SIG-M5 treated with dmso at 0.1 percent for 504 hours (cell line): ENCODE results near the gene ENDOU.

ENCODE experiments used
- DNase-seq: peaks from one replicate; lab custom pipeline; 2025; ENCODE audit not compliant: unreplicated experiment; lab: John Stamatoyannopoulos, UW

ENDOU gene

DNA sequence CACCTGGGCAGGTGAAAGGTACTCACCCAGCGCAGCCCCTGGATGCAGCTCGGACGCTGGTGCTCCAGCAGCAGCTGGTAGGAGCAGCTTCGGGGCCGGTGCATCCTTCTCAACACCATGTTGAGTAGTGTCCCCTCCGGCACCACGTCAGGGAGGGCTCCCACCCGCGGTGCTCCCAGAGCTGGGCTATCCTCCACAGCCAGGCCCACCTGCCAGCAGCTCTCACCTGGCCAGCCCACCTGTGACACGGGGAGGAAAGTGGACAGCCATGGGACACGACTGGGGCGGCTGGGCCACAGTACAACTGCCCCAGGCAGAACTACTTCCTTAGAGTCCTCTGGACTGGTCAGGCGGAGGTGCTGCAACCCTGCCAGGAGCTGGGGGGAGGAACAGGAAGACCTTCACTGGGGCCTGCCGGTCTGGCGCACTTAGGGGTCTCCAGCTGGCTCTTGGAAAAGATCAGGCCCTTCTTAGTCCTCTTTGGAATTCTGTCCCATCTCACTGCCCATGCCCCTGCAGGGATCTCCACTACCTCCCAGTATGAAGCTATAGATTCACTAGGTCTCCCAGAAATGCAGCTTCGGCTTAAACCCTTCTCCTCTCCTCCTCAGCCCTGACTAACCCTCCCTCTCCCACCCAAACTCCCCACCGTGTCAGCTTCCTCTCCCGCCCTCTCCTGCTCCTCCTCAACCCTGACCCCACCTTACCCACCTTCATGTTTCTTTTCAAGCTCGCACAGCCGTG is 32.7 kb upstream of the ENDOU start:
- no peak for DNase-seq

DNA sequence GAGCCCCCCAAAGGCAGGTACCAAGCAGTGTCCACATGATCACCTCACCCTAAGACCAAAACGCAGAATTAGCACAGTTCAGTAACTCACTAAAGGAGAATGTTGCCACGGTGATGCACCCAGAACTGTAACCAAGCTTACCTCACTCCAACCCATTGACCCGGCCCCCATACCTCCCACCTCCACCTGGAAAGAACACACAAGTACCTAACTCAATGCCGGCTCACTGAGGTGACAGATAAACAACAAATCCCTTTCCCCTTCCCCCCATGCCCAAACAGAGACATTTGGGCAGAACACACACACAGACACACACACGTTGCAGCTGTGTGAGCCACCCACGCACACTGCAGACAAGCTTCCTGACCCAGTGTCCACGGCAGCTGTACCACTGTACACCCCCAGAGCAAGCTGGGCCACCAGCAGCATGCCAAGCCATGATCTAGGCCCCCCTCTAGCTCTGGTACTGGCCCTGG is 32.1 kb upstream of the ENDOU start:
- DNase-seq, result no peak

DNA sequence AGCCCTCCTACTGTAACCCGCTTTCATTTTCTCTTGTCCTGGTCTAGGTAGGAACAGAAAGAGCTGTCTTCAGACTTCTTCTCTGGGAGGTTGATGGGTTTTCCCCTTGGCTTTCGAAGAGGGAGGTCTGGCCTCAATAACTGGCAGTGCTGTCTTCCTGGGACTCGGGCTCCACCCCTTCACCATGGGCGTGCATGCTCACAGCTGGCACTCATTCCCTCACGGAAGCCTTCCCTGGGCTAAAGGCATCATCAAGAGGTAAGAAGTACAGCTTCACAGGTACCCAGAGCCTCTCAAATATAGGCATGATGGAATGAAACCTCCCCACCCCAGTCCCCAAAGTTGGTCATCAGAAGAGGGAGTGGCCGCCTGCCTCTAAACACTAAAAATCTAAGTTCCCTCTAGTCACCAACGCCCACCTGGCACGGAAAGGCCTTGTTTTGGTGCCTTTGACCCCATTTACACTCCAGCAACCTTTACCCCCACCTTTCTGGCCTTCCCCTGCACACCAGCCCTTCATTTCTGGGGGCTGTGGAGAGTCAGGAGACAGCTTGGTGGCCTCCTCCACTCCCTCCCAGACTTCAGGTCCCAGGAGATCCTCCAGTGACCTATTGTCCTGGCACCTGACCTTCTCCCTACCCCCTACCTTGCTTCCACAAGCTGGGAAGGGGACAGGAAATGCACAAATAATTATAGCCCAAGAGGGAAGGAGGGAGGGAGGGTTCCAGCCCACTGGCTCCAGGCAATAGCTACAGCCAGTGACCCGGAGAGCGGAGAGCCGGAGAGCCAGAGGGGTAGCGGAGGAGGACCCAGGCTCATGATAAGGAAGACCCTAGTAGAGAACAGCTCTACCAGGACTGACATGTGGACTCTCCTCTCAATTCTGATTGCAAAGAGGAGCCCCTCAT is 30.6 kb upstream of the ENDOU start:
- no peak for DNase-seq

DNA sequence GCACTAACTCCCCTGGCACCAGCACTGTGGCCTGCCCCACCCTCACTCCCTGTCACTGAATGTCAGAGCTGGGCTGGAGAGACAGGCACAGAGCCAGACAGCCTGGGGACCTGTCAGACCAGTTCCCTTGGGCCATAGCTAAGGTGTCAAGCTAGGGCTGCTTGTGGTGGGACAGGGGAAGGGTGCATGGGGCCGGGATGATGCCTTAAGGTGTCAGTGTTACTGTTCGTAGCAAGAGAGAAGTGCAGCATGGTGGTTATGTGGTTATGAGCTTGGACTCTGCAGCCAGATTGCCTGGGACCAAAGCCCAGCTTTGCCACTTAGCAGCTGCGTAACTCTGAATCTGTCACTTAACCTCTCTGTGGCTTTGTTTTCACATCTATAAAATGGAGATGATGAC is 29.6 kb upstream of the ENDOU start:
- no peak for DNase-seq

DNA sequence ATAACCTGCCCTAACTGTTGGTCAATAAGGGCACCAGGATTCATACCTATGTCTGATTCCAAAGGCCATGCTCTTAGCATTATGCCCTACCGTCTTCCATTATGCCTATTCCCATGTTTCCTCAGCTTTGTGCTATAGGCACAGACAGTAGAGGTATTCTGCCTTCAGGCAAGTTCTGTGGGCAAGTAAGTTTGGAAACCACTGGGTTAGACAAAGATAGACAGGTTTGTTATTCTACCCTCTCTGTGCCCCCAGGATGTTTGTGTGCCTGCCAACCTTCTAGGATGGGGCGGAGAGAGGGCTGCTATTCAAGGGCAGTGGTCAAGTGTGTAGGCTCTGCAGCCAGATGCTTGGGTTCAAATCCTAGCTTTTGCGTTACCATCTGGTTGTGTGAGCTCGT is 28.8 kb upstream of the ENDOU start:
- DNase-seq, result no peak

DNA sequence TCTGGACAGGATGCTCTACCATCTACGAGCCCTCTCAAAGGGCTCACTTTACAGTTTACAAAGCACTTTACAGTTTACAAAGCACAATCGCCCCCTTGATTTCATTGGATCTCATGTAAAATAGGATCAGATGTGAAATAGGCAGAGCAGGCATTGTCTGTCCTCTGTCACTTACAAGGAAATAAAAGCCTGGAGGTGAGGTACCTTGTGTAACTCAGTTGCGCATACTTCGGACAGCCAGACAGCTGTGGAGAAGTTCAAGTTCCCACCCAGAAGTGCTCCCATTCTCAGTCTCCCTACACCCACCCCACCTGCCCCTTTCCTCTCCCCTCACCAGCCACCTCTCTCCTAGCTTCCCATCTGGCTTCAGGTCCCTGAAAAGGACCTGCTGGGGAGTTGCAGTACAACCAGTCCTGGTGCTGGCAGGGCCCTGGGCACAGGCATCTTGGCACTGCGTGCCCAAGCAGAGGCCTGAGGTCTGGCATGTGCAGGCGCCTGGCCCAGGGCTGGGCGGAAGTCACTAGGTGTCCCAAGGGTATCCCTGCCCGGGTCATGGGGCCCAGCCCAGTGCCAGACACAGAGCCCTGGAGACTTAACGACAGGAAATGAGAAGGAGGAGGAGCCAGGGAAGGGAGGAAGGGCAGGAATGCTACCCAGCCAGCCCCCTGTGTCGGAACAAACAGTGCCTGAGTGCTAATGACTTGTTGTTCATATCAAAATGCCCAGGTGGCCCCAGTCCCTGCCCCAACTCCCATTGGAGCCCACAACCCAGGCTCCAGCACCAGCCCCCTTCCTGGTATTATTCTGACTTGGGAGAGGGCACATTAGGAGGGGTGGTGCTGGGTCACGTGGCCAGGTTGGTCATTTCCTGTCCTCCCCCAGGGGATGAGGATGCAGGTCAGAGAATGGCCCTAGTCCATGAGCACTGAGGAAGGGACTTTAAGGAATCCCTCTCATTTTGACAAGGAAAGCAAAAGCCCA is 28.0 kb upstream of the ENDOU start:
- no peak for DNase-seq

DNA sequence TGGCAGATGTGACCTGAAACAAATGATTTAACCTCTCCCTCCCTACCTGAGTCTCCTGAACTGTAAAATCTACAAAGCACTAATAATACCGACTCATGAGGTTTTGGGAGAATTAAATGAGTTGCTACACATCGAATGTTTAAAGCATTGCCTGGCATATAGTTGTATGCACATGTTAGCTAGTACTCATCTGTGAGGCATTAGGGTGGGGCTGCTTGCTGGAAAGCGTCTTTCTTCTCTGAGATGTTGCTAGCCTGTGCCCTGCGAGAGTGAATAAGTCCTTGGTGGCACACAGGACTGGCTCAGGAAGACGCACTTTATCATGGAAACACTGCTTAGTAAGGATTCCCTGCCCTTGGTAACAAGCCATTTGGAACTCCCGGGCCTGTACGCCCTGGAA is 27.3 kb upstream of the ENDOU start:
- DNase-seq, result no peak

DNA sequence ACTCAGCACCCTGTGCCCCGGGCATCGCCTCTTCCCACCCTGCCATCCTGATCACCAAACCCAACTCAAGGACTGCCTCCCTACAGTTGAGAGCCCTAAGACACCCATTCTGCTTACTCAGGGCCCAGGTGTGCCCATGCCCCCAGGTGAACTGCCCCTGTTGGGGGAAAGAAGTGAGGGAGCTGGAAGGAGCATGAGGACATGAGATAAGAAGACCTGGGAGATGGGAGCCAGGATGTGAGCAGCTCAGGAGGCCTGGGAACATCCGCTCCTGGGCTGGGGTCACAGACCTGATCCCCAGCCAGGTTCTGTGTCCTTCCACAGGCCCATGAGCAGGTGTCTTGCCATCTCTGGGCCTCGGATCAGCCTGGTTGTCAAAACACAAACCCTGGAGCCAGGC is 26.8 kb upstream of the ENDOU start:
- no peak for DNase-seq

DNA sequence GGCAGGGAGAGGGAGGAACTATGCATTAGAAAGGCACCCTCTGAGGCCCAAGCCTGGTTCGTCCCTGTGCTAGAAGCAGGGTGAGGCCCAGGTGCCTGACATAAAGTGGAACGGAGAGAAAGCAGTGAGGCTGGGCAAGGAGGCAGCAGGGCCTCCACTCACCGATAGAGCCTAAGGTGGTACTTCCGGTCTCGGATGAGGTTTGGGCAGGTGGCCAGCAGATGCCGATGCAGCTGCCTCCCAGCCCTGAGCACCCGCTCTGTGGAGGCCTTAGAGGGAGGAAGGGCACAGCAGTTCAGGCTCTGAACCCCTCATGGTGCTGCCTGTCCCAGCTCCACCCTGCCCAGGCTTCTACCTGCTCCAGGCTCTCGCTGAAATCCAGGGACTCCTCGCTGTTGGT is 26.3 kb upstream of the ENDOU start:
- no peak for DNase-seq

DNA sequence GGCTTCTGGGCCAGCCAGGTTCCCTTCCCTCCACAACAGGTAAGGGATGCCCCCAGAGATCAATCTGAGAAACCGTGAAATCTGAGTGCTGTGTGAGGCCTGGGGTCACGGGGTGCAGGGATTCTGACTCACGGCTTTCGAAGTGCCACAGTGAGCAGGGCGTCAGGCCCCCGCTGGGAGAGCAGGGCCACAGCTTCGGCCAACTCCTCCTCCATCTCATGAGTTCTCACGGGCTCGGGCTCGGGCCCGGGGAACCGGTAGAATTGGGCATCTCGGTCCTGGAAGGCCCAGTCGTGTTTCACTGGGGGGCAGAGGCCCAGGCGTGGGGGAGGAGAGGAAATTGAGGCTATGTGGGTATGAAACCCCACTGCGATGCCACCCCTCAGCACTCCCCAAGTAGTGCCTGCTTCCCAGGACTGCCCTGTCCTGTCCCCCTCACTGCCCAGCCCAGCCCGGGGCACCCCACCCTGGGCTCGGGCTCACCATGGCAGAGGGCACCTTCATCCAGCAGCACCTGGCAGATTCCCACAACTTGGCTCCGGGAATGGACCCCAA is 25.7 kb upstream of the ENDOU start:
- no peak for DNase-seq

DNA sequence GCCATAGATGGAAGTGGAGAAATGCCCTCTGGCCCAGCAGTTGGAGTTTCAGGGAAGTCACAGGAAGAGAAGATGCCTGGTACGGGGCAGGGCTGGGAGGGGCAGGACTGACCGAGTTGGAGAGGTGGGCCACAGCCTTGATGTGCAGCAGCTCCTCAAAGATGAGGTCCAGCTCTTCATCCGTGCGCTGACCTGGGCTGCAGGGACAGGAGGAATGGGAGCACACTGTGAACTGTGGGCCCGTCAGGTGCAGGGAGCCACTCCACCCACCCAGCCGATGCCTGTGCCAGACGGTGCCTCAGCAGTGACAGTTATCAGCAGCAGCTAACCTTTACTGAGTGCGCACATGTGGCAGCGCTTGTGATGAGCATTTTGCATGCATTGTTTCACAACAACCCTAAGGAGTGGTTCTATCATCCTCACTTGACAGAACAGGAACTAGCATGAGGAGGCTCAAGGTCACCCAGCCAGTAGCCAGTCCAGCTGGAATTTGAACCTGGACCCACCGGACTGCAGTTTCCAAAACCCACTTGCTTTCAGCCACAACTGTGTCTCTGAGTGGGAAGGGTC is 25.0 kb upstream of the ENDOU start:
- peak; percentile 37 for DNase-seq

DNA sequence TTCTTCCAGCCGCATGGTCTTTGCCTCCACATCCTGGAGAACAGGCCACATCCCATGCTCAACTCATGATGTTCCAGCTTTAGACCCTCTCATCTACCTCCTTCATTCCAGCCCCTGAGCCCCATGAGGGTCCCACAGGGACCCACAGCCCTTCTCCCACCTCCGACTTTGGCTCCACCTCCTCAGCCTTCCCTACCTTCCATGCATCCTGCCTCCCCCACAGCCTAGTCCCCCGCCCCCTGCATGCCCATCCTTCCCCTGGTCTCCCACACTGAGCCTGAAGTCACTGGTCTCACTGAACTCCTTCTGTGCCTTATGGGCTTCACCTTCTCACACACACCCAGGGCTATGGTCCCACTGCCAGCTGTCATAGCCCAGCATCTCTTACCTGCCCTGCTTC is 23.6 kb upstream of the ENDOU start:
- no peak for DNase-seq

DNA sequence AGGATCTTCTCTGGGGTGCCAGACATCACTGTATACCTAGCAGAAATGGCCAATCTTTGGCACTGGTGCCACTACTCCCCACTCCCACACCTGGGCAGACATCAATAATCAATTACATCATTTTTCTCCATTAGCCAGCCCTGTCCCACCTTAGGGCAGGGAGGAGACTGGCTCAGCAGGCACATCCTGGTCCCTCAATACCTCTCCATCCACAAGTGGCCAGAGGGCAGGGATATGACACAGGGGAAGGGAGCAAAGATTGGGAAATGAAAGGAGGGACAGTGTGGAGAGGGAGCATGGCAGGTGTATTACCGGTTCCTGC is 23.2 kb upstream of the ENDOU start:
- no peak for DNase-seq

DNA sequence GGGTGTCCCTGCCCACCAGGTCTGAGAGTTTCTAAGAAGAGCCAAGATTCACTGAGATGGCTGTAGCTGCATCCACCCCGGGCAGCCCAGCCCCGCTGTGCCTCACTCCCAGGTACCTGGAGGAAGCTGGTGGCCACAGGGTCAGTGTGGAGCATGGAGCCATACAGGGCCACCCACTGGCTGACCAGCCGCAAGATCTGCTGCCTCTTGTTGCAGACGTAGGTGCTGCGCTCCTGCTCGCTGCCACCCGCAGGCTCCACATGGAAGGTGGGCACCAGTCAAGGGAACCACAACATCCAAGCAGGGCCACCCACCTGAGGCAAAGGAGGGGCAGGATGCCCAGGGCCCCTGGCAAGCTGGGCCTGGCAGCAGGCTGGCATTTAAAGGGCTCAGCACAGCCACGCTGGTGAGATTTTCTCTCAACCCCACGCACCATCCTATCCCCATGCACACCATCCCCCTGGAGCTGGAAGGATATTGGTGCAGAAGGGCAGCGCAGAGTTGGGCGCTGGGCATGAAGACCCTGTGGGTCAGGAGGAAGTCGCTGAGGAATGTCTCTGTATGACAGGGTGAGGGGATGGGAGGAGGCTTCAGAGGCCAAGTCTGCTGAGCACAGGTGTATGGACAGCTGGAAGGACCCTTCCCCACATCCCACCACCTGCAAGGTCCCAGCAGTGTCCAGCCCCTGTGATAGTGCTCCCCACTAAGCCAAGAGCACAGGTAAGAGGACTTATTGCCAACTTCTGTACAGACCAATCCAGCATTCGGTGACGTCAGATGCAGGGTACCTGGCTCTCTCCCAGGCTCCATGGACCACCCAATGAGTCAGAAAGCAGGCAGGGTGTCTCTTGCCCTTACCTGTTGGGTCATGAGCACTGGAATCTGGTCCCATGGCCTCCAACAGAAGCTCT is 22.6 kb upstream of the ENDOU start:
- no peak for DNase-seq

DNA sequence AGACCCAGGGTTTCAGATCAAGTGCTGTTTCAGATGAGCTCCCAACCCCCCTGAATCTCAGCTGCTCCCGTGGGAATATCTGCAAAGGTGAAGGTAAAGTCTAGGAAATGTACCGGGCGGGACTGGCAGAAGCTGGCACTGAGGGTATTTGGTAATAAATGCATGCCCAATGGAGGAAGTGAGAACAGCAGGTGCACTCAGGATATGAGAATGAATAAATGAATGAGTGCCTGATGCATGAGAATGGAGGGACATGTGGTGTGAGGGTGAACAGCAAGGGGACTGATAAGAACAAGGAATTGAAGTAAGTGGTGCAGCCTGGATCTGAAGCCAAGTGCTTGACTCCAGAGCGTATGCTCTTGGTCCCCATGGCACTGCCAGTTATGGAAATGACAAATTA is 21.8 kb upstream of the ENDOU start:
- DNase-seq, result no peak

DNA sequence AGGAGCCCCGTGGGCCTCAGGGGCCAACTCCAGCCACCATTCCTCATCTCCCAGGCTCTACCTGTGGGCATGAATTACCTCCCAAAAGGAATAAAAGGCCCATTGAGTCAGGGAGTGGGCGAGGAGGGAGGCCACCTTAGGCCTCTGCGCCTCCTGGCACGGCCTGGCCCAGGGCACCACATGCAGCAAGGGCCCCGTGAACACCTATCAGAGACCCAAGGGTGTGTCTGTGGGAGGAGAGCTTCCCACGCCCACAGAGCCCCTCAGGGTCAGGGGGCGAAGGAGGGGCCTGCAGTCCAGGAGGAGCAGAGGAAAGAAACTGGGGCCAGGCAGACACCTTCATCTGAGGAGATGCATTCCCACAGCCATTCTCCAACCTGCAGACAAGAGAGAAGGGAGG is 21.2 kb upstream of the ENDOU start:
- no peak for DNase-seq

DNA sequence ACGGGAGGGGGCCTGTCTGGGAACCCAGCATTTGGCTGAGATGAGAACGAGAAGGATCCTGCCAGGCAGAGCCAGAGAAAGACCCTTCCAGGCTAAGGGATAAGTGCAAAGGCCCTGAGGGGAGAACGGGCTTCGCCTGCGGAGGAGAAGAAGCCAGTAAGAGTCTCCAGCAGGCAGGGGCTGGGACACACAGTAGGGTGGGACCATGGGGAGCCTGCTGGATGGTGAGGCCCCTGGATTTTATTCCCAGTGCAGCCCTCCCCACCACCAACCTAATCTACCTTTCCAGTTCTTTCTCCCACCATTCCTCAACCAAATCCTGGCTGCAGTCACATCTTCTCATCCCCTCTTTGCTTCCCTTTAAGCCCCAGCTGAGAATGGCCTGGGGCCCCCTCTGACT is 20.8 kb upstream of the ENDOU start:
- no peak for DNase-seq

DNA sequence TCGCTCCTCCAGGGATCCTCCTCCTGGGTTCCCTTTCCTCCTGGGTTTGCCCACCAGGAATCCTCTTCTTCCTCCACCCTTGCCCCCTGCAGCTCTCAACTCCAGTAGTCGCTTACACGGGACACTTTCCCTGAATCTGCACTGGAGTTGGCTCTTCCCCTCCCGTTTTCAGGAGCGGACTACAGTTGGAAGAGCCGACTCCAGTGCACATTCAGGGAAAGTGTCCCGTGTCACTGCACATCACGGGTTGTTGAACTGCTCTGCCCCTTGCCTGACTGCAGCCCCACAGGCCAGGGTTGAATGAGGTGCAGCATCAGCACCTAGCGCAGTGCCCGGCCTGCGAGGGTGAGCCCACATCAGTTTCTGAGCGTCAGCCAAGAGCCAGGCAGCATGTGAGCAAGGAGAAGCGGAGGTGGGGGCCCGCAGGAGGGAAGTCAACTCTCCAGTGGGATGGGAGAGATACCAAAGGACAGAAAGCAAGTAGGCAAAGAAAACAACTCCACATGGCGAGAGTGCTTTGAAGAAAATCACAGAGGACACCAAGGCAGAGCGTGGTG is 20.3 kb upstream of the ENDOU start:
- DNase-seq, result no peak

DNA sequence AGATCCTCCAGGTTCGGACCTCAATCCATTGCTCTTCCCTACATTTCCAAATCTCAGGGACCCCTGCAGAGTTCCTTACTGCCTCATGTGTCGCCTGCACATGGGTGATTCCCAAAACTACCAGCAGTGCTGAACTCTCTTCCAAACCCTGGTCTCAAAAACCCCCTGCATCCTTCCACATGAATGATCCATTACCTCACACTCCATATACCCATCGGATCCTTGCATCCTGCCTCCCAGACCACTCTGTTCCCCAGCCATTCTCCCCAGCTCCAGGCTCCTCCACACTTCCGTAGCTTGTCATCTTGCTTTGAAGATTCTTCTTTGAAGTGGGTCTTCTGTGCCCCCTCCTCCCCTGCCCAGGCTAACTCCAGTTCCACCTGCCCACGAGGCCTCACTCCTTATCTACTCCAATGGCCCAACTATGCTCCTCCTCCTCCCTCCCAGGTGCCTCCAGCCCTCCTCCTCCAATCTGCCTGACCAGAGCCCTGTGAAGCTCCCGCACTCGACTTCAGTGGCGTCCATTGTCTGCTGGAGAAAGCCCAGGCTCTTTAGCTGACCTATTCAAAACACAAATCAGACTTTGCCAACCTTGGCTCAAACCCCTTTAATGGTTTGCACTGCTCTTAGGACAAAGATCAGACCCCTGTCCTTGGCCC is 19.6 kb upstream of the ENDOU start:
- DNase-seq, result no peak
